Measurements from ENCODE around the gene CHD6. TPM values are rescaled to one million over a fixed set of nuclear protein-coding genes. Genes with fewer than 3 reads are reported as not detected.

CHD6 gene
- total and polyA plus RNA-seq, 3 donors from 2014 or later, result 21.3 to 73.9 (median 71.5) TPM

DNA sequence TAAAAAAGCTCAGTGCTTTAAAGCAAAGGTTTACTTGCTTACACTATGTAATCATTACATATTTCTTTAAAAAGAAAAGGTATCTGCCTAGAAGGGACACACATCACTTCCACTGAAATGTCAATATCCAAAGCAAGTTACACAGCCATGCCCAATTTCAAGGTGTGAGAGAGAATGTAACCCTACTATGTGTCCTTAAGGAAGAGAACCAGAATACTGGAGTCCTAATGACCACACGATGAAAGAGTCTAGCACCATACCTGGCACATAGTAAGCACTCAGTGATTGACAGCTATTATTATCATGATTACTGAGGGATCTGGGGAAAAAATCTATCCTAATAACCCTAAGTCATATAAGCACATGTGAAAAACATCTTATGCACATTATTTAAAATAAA, 10.4 kb downstream of the CHD6 start:
- 86 to 91% methylated on average over 1 of the region's 1 CpG for WGBS, 2 donors
- Histone ChIP-seq H3K4me3 (no peak overlapping the region), H3K9me3 (no peaks in the 10 kb centered on the region), H3K27ac (no peak overlapping the region), H3K27me3 (no peaks in the 10 kb centered on the region), H3K36me3 (ENCODE audit: low read depth, missing control alignments) (no peaks in the 10 kb centered on the region), H3K4me1 (peaks cover 9% of the 10 kb centered on the region)
- intact Hi-C loops (cut with DNase I; ENCODE audit: low total_unique reads), result no loop called here
- TF ChIP-seq, protein P1, sequence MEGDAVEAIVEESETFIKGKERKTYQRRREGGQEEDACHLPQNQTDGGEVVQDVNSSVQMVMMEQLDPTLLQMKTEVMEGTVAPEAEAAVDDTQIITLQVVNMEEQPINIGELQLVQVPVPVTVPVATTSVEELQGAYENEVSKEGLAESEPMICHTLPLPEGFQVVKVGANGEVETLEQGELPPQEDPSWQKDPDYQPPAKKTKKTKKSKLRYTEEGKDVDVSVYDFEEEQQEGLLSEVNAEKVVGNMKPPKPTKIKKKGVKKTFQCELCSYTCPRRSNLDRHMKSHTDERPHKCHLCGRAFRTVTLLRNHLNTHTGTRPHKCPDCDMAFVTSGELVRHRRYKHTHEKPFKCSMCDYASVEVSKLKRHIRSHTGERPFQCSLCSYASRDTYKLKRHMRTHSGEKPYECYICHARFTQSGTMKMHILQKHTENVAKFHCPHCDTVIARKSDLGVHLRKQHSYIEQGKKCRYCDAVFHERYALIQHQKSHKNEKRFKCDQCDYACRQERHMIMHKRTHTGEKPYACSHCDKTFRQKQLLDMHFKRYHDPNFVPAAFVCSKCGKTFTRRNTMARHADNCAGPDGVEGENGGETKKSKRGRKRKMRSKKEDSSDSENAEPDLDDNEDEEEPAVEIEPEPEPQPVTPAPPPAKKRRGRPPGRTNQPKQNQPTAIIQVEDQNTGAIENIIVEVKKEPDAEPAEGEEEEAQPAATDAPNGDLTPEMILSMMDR (IDR thresholded peaks at IDR 0.05), result no peak
- no peak for TF ChIP-seq POLR2A (IDR thresholded peaks at IDR 0.05)
- no peak for DNase-seq

DNA sequence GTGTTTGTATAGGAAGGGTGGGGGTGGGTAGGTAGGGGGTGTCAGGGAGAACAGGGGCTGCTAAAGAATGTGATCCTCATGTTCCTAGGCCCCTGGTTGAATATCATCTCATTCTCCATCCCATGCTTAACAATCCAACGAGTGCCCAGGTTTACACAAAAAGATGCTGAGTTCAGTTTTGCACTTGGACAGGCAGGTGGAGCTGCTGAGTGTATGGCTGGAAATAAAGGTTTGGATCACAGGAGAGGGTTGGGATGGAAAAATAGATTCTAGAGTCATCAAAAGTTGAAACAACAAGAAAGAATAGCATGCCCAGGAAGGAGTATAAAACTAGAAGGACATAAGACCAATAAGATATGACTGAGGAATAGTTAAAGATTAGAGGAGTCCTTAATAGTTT, 14.2 kb downstream of the CHD6 start:
- intact Hi-C loops (cut with DNase I; ENCODE audit: low total_unique reads), result no loop called here
- Histone ChIP-seq H3K36me3 (ENCODE audit: low read depth, missing control alignments) (no peaks in the 10 kb centered on the region), H3K27ac (no peak overlapping the region), H3K4me3 (no peak overlapping the region), H3K4me1 (peaks cover 6% of the 10 kb centered on the region), H3K9me3 (no peaks in the 10 kb centered on the region), H3K27me3 (no peaks in the 10 kb centered on the region)
- 78 to 90% methylated on average over 1 of the region's 1 CpG for WGBS, 2 donors
- TF ChIP-seq POLR2A (IDR thresholded peaks at IDR 0.05), result no peak
- TF ChIP-seq, protein P1 (IDR thresholded peaks at IDR 0.05), result no peak
- DNase-seq, result no peak

DNA sequence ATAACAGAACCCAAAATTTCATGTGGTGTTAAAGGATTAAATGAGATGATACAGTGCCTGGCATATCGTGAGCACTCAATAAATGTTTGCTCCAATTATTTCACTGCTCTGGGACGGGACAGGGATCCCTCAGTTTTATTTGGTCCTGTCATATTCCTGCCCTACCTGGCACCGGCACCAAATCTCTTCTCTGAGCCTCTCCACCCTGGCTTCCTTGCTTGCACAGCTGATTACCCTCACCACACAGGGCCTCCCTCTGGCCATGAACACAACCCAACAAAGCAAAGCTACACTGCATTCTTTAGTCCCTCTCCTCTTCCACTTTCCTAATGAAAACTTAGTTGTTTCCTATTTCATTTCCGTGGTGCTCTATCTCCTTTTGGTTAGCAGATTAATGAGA, 16.4 kb downstream of the CHD6 start:
- Histone ChIP-seq H3K27ac (no peak overlapping the region), H3K4me3 (no peak overlapping the region), H3K36me3 (ENCODE audit: low read depth, missing control alignments) (no peaks in the 10 kb centered on the region), H3K9me3 (no peaks in the 10 kb centered on the region), H3K4me1 (no peaks in the 10 kb centered on the region), H3K27me3 (no peaks in the 10 kb centered on the region)
- intact Hi-C loops (cut with DNase I; ENCODE audit: low total_unique reads), result no loop called here
- DNase-seq, result no peak
- WGBS, 2 donors, result 83 to 85% methylated on average over 4 of the region's 4 CpGs
- TF ChIP-seq, protein P1 (IDR thresholded peaks at IDR 0.05), result no peak
- TF ChIP-seq POLR2A (IDR thresholded peaks at IDR 0.05), result no peak

DNA sequence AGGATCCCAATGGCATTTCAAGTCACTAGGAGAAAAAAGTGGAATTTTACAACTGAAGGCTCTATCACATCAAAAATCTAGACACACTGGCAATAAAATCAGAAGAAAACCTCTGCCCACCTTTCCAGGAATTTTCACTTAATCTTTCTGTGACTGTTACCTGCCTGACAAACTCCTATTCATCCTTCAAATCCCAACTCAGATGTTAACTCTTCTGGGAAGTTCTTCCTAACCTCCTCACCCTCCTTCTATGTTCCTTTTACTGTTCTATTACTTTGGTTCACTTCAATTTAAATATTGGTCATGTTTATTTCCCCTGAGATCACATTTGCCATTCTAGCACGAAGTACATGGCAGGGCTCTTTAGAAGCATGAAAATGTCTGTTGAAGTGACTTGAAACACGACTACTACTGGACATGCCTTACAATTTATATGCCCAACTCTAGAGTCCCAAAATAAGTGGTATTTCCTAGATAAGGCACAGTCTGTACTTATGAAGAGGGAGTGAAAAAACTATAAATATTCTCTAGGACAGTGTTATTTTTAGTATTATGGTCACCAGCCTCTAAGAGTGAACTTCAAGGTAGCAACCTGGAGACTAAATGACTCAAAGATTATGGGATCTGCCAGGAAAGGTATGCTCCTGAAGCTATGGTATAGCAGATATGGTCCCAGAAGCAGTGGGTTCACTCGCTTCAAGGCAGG, 17.1 kb downstream of the CHD6 start:
- intact Hi-C loops (cut with DNase I; ENCODE audit: low total_unique reads), result no loop called here
- TF ChIP-seq POLR2A (IDR thresholded peaks at IDR 0.05), result no peak
- TF ChIP-seq, protein P1 (IDR thresholded peaks at IDR 0.05), result no peak
- no peaks in the 10 kb centered on the region for H3K36me3 ChIP-seq (ENCODE audit: low read depth, missing control alignments)
- no peak overlapping the region for H3K4me3 ChIP-seq
- no peak for DNase-seq
- no peak overlapping the region for H3K27ac ChIP-seq
- no peaks in the 10 kb centered on the region for H3K9me3 ChIP-seq
- 82 to 86% methylated on average over 3 of the region's 3 CpGs for WGBS, 2 donors
- no peaks in the 10 kb centered on the region for H3K27me3 ChIP-seq
- no peaks in the 10 kb centered on the region for H3K4me1 ChIP-seq

DNA sequence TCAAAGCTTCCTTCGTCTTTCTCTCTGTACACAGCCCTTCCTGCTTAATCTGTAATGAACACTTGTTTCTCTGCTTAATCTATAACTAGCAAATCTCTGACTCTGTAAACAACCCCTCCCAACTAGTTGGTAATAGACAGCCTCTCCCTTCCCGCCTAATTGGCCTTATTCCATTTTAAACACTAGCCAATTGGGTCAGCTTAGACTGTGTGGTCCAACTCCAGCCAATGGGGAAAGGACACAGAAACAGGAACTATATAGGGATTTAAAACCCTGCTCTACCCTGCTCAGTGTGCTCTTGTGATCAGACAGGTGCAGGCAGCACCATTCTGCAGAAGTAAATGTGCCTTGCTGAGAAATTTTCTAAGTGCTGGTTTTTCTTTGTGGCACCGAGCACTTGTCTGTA, 18.5 kb downstream of the CHD6 start:
- H3K36me3 ChIP-seq (ENCODE audit: low read depth, missing control alignments), result no peaks in the 10 kb centered on the region
- H3K4me1 ChIP-seq, result no peaks in the 10 kb centered on the region
- H3K27ac ChIP-seq, result no peak overlapping the region
- no peaks in the 10 kb centered on the region for H3K27me3 ChIP-seq
- TF ChIP-seq POLR2A (IDR thresholded peaks at IDR 0.05), result no peak
- TF ChIP-seq, protein P1 (IDR thresholded peaks at IDR 0.05), result no peak
- intact Hi-C loops (cut with DNase I; ENCODE audit: low total_unique reads), result no loop called here
- no peaks in the 10 kb centered on the region for H3K9me3 ChIP-seq
- no peak for DNase-seq
- H3K4me3 ChIP-seq, result no peak overlapping the region
- 66 to 75% methylated on average over 3 of the region's 3 CpGs for WGBS, 2 donors

Measured in testis (tissue), 3 donors.